ENCODE results near the gene SLC35E3. TPM values are rescaled to one million over a fixed set of nuclear protein-coding genes. Genes with fewer than 3 reads are reported as not detected.

SLC35E3 gene
- total RNA-seq, 2 donors from 2014 or later = 6.8 to 7.1 TPM

DNA sequence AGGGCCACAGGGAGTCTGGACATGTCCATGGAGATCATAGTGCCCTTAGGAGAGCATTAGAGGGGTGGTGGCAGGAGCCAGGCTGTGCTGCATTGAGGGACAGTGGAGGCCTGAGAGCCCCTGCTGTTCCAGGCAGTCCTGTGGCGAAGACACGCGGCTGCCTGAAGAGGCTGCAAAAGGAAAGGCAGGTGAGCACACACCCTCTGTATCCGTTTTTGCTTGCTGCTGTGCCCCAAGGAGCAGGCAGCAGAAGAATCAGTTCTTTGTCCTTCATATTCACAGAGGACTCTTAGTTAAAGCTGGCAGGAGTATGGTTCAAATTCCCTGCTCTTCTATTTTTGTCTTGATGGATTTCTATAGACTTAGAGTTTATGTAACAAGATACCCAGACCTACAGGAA lies 4.5 kb downstream of the SLC35E3 start:
- Histone ChIP-seq H3K4me1 (peaks cover 6% of the 10 kb centered on the region), H3K9me3 (no peaks in the 10 kb centered on the region), H3K27ac (no peak overlapping the region), H3K4me3 (no peak overlapping the region), H3K27me3 (no peaks in the 10 kb centered on the region), H3K9ac (ENCODE audit: low read depth in 2 of 2, low read length in 2 of 2) (no peak overlapping the region), H3K36me3 (no peaks in the 10 kb centered on the region)
- TF ChIP-seq, protein P1, sequence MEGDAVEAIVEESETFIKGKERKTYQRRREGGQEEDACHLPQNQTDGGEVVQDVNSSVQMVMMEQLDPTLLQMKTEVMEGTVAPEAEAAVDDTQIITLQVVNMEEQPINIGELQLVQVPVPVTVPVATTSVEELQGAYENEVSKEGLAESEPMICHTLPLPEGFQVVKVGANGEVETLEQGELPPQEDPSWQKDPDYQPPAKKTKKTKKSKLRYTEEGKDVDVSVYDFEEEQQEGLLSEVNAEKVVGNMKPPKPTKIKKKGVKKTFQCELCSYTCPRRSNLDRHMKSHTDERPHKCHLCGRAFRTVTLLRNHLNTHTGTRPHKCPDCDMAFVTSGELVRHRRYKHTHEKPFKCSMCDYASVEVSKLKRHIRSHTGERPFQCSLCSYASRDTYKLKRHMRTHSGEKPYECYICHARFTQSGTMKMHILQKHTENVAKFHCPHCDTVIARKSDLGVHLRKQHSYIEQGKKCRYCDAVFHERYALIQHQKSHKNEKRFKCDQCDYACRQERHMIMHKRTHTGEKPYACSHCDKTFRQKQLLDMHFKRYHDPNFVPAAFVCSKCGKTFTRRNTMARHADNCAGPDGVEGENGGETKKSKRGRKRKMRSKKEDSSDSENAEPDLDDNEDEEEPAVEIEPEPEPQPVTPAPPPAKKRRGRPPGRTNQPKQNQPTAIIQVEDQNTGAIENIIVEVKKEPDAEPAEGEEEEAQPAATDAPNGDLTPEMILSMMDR (IDR thresholded peaks at IDR 0.05) = no peak
- intact Hi-C loops (cut with DNase I) = no loop called here
- no peak for DNase-seq

DNA sequence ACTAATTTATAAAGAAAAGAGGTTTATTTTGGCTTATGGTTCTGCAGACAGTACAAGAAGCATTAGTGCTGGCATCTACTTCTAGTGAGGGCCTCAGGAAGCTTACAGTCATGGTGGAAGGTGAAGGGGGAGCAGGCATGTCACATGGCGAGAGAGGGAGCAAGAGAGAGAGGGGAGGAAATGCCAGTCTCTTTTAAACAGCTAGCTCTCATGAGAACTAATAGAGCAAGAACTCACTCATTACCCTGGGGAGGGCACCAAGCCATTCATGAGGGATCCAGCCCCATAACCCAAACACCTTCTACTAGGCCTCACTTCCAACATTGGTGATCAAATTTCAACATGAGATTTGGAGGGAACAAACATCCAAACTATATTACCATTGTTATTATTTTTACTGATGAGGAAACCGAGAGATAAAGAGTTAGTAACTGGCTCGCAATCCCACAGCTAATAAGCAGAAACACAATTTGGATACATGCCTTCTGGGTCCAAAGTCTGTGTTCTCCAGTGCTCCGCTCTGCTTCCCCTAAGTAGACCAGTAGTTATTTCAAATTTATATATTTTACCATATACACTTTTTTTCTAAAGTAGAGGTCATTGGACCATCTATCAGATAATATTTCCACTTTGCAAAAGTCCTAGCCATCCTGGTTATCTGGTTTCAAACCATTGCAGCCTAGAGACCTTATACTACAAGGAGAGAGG lies 9.7 kb downstream of the SLC35E3 start:
- intact Hi-C loops (cut with DNase I) = no loop called here
- Histone ChIP-seq H3K9ac (ENCODE audit: low read depth in 2 of 2, low read length in 2 of 2) (no peak overlapping the region), H3K27me3 (no peaks in the 10 kb centered on the region), H3K4me1 (no peaks in the 10 kb centered on the region), H3K27ac (no peak overlapping the region), H3K4me3 (no peak overlapping the region), H3K9me3 (no peaks in the 10 kb centered on the region), H3K36me3 (no peaks in the 10 kb centered on the region)
- DNase-seq = no peak
- TF ChIP-seq, protein P1 (IDR thresholded peaks at IDR 0.05) = no peak

DNA sequence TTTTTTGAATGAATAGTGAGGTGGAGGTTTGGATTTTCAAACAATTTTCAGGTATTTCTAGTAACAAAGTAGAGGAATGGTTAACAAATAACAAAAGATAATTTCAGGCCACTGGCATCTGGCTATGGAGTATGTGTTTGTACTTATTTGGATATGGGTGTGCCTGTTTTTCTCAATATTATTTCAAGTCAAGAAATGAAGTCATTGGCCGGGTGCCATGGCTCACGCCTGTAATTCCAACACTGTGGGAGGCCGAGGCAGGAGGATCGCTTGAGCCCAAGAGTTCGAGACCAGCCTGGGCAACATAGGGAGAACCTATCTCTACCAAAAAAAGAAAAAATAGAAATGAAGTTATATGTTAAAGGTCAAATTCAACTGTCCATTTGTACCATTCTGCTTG lies 13.9 kb downstream of the SLC35E3 start:
- Histone ChIP-seq H3K9me3 (no peaks in the 10 kb centered on the region), H3K9ac (ENCODE audit: low read depth in 2 of 2, low read length in 2 of 2) (no peak overlapping the region), H3K4me1 (no peaks in the 10 kb centered on the region), H3K4me3 (no peak overlapping the region), H3K36me3 (no peaks in the 10 kb centered on the region), H3K27ac (no peak overlapping the region), H3K27me3 (no peaks in the 10 kb centered on the region)
- intact Hi-C loops (cut with DNase I) = no loop called here
- no peak for DNase-seq
- TF ChIP-seq, protein P1 (IDR thresholded peaks at IDR 0.05) = no peak

DNA sequence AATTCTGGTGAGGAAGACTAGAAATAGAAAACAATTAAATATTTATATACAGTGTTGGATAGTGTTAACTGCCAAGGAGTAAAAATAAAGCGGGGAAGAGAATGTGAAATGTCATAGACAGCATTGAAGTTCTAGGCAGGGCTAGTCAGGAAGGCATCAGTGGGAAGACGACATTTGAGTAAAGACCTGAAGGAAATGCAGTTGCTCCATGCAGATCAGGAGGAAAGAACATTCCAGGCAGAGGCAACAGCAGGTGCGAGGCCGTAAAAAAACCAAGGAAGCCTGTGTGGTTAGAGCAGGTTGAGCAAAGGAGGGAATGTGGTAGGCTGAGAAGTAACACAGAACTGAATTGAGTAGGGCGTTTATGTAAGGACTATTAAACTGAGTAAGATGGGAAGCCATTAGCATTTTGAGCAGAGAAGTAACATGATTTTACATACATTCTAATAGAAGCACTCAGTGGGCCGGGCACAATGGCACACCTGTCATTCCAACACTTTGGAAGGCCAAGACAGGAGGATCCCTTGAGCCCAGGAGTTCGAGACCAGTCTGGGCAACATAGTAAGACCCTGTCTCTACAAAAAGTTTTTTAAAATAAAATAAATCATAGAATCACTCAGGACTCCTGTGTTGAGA lies 14.9 kb downstream of the SLC35E3 start:
- Histone ChIP-seq H3K27ac (no peak overlapping the region), H3K9ac (ENCODE audit: low read depth in 2 of 2, low read length in 2 of 2) (no peak overlapping the region), H3K27me3 (no peaks in the 10 kb centered on the region), H3K4me1 (no peaks in the 10 kb centered on the region), H3K36me3 (no peaks in the 10 kb centered on the region), H3K4me3 (no peak overlapping the region), H3K9me3 (no peaks in the 10 kb centered on the region)
- TF ChIP-seq, protein P1 (IDR thresholded peaks at IDR 0.05) = no peak
- no peak for DNase-seq
- intact Hi-C loops (cut with DNase I) = no loop called here

DNA sequence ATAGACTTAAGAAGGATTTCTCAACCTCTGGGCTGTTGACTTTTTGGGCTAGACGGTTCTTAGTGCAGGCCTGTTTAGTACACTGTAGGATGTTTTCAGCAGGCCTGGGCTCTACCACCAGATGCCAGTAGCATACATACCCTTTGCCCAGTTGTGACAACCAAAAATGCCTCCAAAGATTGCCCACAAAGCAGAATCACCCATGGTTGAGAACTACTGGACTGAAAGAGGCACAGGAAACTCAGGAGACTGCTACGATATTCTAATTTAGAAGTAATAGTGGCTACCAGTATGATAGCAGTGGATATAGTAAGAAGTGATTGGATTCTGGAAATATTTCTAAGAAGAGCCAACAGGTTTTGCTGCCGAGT lies 15.5 kb downstream of the SLC35E3 start:
- Histone ChIP-seq H3K27me3 (no peaks in the 10 kb centered on the region), H3K9me3 (no peaks in the 10 kb centered on the region), H3K4me1 (no peaks in the 10 kb centered on the region), H3K27ac (no peak overlapping the region), H3K9ac (ENCODE audit: low read depth in 2 of 2, low read length in 2 of 2) (no peak overlapping the region), H3K4me3 (no peak overlapping the region), H3K36me3 (no peaks in the 10 kb centered on the region)
- intact Hi-C loops (cut with DNase I) = no loop called here
- TF ChIP-seq, protein P1 (IDR thresholded peaks at IDR 0.05) = no peak
- DNase-seq = no peak

Measured in colonic mucosa (tissue), 4 donors.